HK-2 (cell line): ENCODE results near the gene KRT74.

ENCODE experiments used
- DNase-seq: peaks from one replicate; pipeline ENCODE4 v3.0.0-alpha.2; 2018; ENCODE audit not compliant: unreplicated experiment

KRT74 gene

GRCh38 chr12:52537101-52537500 lies 36.5 kb downstream of the KRT74 start:
- no peak for DNase-seq

- DNase-seq = no peak
These were observed 38.1 kb downstream of the KRT74 start for GRCh38 chr12:52535574-52535973.

DNA sequence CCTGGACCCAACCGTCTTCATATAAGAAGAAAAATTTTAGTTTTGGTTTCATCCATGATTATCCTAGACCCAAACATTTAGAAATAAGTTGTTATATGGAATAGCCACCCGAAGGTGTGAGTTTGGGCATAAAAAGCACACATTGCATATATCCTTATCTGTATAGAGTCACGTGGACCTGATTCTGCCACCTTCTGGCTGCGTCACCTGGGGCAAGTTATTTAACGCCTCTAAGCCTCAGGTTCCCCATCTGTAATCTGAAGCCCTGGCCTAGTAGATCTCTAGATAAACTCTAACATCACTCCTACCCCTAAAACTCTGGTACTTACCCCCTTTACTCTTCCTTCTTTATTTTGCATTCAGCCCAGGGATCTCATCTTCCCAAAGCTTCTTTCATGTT lies 39.2 kb downstream of the KRT74 start:
- no peak for DNase-seq

- no peak for DNase-seq
These were observed 39.8 kb downstream of the KRT74 start for GRCh38 chr12:52533686-52534470.

DNA sequence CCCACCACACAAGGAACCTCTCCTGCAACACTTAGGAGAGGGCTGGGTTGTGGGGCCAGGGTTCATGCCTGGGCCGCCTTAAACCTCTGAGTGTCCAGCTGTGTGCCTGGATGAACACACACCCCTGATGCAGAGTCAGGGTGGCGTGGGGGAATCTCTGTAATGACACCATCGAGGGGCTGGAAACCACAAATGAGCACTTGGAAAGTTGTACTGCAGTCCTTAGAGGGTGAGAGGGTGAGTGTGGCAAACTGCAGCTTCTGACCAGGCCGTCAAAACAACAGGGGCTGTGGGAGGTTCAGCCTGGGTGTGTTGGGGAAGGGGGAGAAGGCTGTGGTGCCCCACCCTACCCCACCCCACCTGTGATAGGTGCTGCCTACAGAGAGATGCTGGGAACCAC lies 41.0 kb downstream of the KRT74 start:
- DNase-seq = no peak

- no peak for DNase-seq
These were observed 41.9 kb downstream of the KRT74 start for GRCh38 chr12:52531566-52532300.

DNA sequence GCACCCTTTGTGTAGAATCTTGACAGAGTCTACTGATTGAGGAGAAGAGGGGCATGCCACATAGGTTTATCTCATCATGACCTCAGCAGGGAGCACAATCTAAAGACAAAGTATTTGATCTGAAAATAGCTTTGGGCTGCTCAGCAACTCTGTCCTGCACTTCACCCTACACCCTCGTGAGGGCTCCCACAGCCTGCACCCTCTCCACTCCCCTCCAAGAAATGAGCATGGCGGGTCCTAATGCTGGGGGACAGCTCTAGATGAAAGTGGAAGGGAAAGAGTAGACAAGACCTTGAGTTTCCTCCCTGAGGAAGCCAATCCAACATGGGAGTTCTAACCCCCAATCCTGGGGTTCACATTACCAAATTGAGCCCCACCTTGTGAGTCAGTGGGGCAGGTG lies 42.7 kb downstream of the KRT74 start:
- no peak for DNase-seq

GRCh38 chr12:52530366-52530765 lies 43.3 kb downstream of the KRT74 start:
- no peak for DNase-seq

DNA sequence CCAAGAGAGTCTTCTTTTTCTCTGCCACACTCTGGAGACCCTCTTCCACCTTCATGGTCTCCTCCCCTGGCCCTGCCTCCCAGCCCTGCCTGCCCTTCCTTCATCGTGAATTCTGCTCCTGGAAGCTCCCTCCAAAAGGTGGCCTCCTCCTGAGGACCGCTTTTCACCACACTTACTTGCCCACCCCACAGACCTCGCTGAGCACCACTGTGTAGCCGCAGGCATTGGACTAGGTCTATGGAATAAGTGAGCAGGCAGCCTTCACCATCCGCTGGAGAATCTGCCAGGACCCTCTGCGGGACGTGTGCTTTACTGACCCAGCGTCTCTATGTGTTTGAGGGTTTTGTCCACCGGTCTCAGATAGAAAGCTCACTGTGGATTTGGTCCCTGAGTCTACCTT lies 43.8 kb downstream of the KRT74 start:
- no peak for DNase-seq

- DNase-seq = no peak
These were observed 44.2 kb downstream of the KRT74 start for GRCh38 chr12:52529417-52529816.

- DNase-seq = no peak
These were observed 45.0 kb downstream of the KRT74 start for GRCh38 chr12:52528641-52529143.

GRCh38 chr12:52527121-52527800 lies 46.4 kb downstream of the KRT74 start:
- no peak for DNase-seq

DNA sequence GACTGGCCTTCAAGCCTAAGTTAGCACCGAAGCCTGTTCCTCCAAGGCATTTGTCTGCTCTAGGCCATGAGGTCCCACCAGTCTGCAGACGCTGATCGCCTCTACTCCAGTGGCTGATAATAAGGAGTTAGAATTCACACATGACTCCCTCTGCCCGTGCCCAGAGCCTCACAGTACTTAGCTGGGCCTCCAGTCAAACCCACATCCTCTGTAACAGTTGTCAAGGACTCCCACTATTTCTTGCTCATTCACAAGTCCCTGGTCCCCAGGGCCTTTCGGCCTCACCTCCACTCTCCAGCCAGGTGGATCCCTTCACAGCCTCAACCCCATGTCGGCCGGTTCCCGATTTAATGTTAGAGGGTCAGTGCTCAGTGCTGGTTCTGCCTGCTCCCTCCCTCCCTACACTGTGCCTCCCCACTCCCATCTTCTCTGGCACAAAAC lies 47.1 kb downstream of the KRT74 start:
- no peak for DNase-seq

DNA sequence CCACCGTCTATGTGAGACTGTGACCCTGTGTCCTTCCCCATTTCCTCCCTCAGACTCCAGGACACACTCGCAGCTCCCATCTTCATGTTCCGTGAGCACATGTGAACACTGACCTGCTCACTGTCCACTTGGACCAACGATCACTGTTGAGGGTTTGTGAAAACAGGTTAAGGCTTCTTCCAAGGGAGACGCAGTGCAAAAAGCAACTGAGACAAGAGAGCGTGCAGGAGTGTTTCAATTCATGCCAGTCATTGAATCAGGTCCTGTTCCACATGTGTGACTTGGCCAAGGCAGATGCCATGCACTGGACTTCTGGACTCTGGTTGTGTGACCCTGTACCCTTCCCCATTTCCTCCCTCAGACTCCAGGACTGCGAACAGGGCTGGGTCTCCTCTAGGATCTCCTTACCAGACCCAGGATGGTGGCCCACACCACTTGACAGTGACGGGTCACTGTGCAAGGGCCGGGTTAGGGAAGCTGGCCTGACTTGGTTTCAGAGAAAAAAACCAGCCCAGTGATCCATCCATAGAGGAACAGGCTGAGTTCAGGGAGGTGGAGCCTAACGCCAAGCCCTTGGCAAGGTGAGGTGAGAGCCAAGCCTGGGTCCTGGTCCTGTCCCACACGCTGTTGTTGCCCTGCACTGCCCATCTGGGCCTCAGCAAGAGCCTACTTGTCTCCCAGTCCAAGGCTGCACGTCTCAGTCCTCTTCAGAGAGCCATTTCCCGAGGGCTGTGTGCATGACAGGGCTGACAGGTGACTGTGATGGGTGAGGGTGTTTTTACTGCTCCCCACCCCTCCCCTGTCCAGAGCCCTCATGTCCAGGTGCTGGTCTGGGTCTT lies 47.8 kb downstream of the KRT74 start:
- no peak for DNase-seq

GRCh38 chr12:52524898-52525591 lies 48.6 kb downstream of the KRT74 start:
- DNase-seq = no peak

DNA sequence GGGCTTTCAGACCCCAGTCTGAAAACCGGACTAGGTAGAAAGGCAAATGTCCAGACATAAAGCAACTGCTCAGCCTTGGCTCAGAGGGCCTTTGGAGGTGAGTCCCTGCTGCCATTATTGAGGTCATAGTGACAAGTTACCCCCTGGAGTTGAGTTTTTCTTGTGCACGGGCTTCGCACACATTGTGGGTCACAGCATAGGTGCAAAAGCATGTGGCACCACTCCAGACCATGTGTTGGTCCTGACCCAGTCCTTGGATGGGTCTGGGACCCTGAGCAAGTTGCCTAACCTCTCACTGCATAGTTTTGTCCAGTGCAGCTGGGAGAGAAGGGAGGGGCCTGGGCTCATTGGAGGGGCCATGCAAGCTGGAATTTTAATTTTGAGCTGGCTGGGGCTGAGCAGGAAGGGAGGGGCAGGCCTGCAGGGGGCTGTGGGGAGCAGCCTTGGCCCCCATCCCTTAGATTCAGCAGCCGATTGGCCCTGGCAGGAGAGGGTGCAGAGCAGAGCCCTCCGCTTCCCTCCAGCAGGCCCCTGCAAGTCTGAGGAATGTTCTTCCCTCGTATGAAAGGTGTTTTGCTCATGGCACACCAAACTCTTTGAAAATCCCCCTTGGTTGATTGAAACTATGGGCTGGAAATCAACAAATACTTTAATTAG lies 49.3 kb downstream of the KRT74 start:
- no peak for DNase-seq

DNA sequence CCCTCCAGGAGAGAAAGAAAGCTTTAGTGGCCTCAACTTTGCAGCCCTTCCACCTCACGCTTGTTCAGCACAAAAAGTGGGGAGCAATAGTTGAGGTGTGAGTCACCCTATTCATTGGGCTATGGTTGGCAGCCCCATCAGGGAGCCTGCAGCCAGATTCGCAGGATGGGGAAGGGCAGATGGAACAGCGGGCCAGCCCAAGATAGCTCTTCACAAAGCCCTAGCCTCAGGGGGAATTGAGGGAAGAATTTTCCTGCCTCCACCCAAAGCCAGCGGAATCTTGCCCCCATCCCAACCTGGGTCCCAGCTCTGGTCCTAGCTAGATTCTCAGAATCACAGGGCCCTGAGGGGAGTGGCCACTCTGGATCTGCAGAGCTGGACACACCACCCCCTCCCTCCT lies 49.8 kb downstream of the KRT74 start:
- no peak for DNase-seq

DNA sequence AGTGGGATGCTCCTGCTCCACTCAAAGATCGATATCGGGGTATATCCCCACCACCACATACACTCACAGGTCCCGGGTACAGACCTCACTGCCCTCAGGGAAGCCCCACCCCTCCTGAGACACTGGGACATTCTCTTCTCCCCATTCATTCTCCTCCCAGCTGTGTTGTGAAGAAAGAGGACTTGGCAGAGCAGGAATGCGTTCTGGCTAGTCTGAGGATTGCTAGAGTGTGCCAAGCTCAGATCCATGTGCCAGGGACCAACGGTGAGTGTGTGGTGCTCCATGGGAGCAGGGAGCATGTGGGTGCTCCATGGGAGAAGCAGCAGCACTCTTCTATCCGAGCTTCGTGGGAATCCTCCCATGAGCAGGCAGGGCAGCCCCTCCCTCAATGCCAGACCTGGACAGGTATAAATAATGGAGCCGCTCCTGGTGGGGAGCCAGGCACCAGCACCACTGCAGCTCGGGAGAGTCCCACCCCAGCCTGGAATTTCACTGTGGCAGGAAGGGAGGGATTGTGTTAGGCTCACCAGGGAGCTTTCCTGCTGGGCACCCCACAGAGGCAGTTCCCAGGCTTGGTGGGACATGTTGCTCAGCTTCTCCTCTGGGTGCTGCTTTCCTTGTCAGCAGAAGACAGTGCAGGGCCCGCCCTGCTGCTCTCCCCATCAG lies 51.2 kb downstream of the KRT74 start:
- DNase-seq = no peak

DNA sequence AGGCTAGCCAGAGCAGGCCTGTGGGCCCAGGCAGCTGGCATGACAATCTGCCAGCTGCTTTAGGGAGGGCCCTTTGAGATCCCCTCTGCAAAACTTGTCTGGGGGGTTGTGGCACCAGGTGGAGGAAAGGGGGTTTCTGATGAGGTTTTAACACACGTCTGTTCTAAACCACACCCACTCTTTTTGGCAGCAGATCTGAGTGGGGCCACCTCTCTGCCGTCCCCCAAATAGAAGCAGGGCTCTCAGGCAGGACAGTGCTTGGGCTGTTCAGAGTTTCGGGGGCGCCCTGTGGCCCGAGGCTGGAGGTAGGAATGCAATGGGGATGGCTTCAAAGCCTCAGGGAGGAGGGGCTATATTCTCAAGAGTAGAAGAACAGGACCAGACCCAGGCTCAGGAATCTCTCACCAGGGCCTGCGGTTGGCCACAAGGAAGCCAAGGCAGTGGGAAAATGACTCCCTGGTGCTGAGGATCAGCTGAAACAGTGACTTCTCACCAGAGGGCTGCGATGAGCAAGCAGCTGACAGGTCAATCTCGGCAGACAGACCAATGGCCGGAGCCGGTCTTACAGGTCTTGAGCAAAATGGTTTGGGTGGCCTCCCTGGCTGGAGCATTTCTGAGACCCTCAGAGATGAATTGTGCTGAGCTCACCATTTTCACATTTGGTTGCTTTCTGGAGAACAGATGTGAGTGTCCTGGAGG lies 51.9 kb downstream of the KRT74 start:
- no peak for DNase-seq
